NCI-H1930 (cell line): ENCODE data around the gene CCDC24.

ENCODE experiments used
- DNase-seq, 2 experiments: peaks; one replicate each; lab custom pipeline; 2025; lab: John Stamatoyannopoulos, UW

The CCDC24 gene

GRCh38 chr1:43980255-43981134, 10.9 kb upstream of the CCDC24 start:
- DNase-seq = no peak

GRCh38 chr1:43981135-43981491, 10.3 kb upstream of the CCDC24 start:
- no peak for DNase-seq

GRCh38 chr1:43981636-43982035, 9.8 kb upstream of the CCDC24 start:
- DNase-seq = no peak

- no peak for DNase-seq
These were observed 9.2 kb upstream of the CCDC24 start for GRCh38 chr1:43982241-43982640.

- no peak for DNase-seq
These were observed 8.6 kb upstream of the CCDC24 start for GRCh38 chr1:43982808-43983207.

- DNase-seq = no peak
These were observed 8.0 kb upstream of the CCDC24 start for GRCh38 chr1:43983253-43983899.

- no peak for DNase-seq
These were observed 6.5 kb upstream of the CCDC24 start for GRCh38 chr1:43984855-43985254.

- no peak for DNase-seq
These were observed 5.3 kb upstream of the CCDC24 start for GRCh38 chr1:43985984-43986595.

GRCh38 chr1:43986712-43987111, 4.7 kb upstream of the CCDC24 start:
- no peak for DNase-seq

- no peak for DNase-seq
These were observed 4.1 kb upstream of the CCDC24 start for GRCh38 chr1:43987159-43987902.

- DNase-seq = no peak
These were observed 864 bp upstream of the CCDC24 start for GRCh38 chr1:43990271-43991199.

GRCh38 chr1:43991200-43991475, 261 bp upstream of the CCDC24 start:
- no peak for DNase-seq

GRCh38 chr1:43992232-43992995, 1.0 kb downstream of the CCDC24 start:
- no peak for DNase-seq

- no peak for DNase-seq
These were observed 2.0 kb downstream of the CCDC24 start for GRCh38 chr1:43993206-43993914.

GRCh38 chr1:43994071-43994470, 2.7 kb downstream of the CCDC24 start:
- no peak for DNase-seq

- peak in 1 of 2 experiments; percentile 17 for DNase-seq
These were observed 3.7 kb downstream of the CCDC24 start for GRCh38 chr1:43994794-43995790.

- no peak for DNase-seq
These were observed 4.8 kb downstream of the CCDC24 start for GRCh38 chr1:43995984-43996732.

GRCh38 chr1:43996733-43997115, 5.3 kb downstream of the CCDC24 start:
- DNase-seq = no peak
